ENCODE results near the gene RASEF.

- TF ChIP-seq CTCF (IDR thresholded peaks at IDR 0.05) (no peak), ZFX (IDR thresholded peaks at IDR 0.05; ENCODE audit: borderline replicate concordance) (no peak)
Measured at GRCh38 chr9:83007521-83008300, 55.2 kb downstream of the RASEF start.

Measured in 22Rv1 (cell line).